ENCODE results near the gene TFPT.

Gene TFPT

DNA sequence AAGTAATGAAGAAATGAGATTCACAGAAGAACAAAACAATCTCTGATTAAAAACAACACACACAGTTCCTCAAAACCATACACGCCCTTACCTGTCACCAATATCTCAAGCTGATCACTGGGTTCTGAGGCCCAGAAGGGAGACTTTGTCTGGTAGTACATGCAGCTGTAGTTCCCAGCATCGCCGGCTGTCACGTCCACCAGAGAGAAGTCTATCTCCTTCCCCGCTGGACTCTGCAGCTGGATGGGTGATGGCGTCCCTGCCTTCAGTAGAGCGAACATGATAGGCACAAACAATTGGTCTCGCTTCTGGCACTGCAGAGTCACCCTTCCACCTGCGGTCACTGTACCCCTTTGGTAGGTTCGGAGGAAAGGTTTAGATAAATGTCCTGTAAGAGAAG, 41.6 kb downstream of the TFPT start:
- DNase-seq (ENCODE audit: low read depth): no peak

- DNase-seq (ENCODE audit: low read depth): no peak
Measured at GRCh38 chr19:54069470-54069869, 46.0 kb downstream of the TFPT start.

- DNase-seq (ENCODE audit: low read depth): no peak
Measured at GRCh38 chr19:54063350-54064116, 51.9 kb downstream of the TFPT start, which contains the start of gene VSTM1. Gene VSTM1, minus strand, starts transcription at chr19:54063897. Its CDS starts 120 bp downstream, at chr19:54063777.

- no peak for DNase-seq (ENCODE audit: low read depth)
Measured at GRCh38 chr19:54062643-54063042, 52.8 kb downstream of the TFPT start.
